Adipose tissue (tissue), 3 donors: Measurements from ENCODE around the gene MRPS11. TPM values are rescaled to one million over a fixed set of nuclear protein-coding genes. Genes with fewer than 3 reads are reported as not detected.
"Not testable (repeated sequence)": the region's sequence is repeated elsewhere in the genome, so short reads cannot be mapped to it uniquely, and the experiment has no call there.

Source experiments
- H3K27ac ChIP-seq: one replicate; pipeline ENCODE4 v1.5.1; 2013; ENCODE audit warnings: low read depth, low read length
- WGBS, 3 donors: extraction: QIAGEN DNeasy Blood & Tissue Kit; methylation state at CpG; one replicate each; pipeline ENCODE4 v1.1.7; 2013; 5-methylcytosine and 5-hydroxymethylcytosine counted together
- polyA plus RNA-seq, 3 donors: library from polyadenylated mRNA; stranded (reverse); fragments of 200-250 nt; gene quantifications; one replicate each; pipeline ENCODE4 v1.2.3, GENCODE V29; 2013
- donor health status: healthy with polysubstance abuse.
- donor health status: Bipolar disorder and iron deficiency.
- donor health status: healthy.

MRPS11 gene
- 10 to 100 TPM; 31.3 to 66.7 (median 38.0) TPM for polyA plus RNA-seq

DNA sequence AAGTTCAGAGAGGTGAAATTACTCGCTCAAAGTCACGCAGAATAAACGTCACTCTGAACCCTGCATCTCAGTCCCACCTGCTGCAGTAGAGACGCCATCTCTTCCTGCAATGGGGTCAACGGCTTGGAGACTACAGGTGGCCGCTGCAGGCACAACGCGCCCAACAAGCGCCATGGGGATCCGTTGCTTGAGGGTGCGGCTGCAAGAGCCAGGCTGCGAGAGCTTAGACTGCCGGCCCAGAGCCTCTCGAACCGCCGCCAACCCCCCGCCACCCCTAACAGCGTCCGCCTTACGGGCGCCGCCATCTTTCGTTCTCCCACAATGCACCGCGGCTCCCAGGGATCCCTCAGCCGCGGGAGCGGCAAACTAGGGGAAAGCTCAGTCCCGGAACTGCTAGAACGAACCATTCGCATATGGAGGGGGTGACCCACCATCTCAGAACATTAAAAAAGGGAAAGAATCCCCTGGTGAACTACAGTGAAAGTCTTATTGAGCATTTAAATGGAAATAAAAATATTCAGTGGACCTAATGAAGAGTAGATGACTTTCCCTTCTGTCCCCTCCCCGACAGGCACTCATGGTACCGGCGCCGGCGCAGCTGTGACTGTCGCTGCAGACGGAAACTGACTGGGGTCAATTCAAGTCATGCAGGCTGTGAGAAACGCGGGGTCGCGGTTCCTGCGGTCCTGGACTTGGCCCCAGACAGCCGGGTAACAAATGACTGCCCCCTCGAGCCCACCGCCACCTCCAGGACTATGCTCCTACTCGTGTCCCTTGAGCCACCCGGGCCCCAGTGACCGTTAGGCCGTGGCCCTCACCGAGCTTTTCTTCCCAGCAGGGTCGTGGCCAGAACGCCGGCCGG is at the start of gene MRPS11, which contains the start of gene MRPL46:
Gene MRPS11 (plus strand): TSS at position 636 of the 862 bp plus-strand sequence. CDS start 10 bp downstream, at position 646.
Gene MRPL46 (minus strand): TSS at position 316 of the 862 bp plus-strand sequence. CDS start 11 bp downstream, at position 305.
- H3K27ac ChIP-seq, result no peak within 1 kb of the TSS
- WGBS, 3 donors, result 0% methylated on average over 55 of the region's 55 CpGs

DNA sequence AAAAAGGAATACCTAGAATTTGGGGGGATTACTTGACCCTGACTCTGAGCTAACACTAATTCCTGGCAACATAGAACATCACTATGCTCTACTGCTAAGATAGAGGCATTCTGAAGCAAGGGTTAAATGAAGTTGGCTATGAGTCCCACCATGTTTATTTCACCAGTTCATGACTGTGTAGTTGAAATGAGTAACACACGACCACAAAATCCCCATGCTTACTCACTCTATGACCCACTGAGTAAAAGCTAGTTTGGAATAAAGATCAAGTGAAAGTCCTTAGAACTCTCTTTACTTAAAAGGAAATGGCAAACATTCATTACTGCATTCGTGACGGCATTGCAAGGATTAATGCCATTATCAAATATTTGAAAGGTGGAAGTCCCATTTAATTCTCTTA is 47.7 kb upstream of the MRPS11 start:
- H3K27ac ChIP-seq, result no peak overlapping the region
- 39 to 69% (median 61%) methylated on average over 3 of the region's 3 CpGs for WGBS, 3 donors

DNA sequence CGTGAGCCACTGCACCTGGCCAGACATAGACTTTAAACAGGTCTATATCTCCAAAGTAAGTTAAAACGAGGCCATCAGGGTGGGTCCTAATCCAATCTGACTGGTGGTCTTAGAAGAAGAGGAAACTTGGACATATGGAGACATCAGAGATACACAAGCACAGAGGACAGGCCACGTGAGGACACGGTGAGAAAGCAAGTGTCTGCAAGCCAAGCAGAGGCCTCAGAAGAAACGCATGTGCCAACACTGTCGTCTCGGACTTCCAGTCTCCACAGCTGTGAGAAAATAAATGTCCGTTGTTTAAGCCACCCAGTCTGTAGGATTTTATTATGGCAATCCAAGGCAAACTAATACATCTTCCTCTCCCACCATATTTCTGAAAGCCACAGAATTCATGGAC is 44.2 kb upstream of the MRPS11 start:
- 71 to 88% (median 85%) methylated on average over 8 of the region's 8 CpGs for WGBS, 3 donors
- no peak overlapping the region for H3K27ac ChIP-seq

DNA sequence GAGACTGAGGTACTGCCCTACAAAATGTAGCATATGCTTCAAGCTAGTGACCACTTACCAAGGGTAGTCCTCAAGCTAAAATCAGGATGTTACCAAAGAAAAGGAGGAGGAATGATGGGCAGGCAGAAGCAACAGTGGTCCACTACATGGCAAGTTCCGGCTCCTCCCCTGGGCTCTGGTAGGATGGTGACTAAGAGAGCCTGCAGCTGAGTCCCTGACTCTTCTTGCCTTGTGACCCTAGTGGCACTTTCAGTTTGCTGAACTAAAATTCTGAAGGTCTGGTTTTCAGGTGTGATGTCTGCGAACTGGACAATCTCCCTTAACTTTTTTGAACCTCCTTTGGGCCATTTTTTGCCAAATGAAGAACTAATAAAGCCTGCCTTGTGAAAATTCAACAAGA is 41.2 kb upstream of the MRPS11 start:
- WGBS, 3 donors, result 59 to 78% (median 70%) methylated on average over 2 of the region's 2 CpGs
- no peak overlapping the region for H3K27ac ChIP-seq

DNA sequence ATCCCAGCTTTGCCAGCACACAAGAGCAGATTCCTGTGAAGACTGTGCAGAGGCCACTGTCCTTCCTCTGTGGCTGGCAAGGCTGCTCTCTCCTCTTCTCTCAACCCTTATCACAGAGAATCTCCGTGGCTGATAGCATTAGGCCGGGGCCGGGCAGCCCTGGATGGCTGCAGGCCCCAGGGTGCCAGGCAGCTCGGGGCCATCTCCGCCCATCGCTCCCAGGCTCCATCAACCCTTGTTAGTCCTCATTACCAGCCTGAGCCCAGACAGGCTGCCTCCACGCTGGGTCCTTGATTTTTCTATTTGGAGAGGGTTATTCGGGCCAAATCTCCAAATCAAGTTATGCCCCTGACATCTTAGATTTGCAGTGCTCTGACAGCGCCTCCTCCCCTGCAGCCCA is 39.5 kb upstream of the MRPS11 start:
- WGBS, 3 donors, result 40 to 61% (median 57%) methylated on average over 9 of the region's 9 CpGs
- H3K27ac ChIP-seq, result no peak overlapping the region

DNA sequence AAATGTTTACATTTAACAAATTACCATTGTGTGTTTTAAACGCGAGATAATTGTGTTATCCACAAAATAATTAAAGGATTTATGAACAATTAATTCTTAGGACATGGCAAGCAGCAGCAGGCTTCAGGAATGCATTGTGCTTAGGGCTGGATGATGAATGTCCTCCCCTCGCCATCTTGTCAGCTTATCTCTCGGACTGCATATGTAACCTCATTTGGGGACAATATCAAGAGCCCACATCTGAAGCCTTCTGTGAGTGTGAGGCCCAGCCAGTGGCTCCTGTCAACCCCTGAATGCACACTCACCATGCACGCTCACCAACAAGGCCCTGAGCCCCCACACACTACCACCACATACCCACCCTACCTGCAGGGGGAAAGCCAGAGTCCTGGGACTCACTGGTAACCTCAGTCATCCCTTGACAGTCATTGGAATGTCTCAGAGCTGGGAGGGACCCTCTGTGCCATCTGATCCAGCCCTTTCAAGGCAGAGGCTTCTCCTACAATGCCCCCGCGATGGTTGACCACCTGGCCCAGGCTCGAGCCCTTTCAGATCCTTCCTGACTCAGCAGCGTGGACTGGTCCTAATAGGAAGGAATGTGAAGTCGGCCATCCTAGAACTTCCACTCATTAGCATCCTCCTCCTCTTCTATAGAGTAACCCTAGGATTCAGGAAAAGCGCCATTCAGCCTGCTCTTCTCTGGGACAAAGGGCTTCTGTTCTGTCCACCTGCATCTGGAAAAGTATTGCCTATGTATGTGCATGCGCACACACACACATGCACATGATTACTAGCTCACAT is 38.5 kb upstream of the MRPS11 start:
- no peak overlapping the region for H3K27ac ChIP-seq
- WGBS, 3 donors, result 57 to 82% (median 81%) methylated on average over 12 of the region's 12 CpGs

DNA sequence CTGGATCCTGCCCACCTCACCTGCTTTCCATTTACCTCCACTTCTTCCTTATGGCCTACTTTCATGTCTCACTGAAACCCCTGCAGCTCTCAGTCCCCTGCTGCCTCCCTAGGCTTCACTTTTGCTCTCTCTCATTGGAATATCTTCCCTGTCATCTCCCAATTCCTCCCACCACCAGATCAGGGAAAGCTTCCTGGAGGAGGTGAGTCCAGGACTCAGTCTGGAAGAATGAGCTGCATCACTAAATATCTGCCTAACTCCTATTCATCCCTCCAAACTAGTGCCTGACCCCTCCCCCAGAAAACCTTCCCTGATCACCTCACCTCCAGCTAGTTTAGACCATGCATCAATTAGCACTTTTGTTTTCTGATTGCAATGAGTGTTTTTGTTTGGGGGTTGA is 37.5 kb upstream of the MRPS11 start:
- H3K27ac ChIP-seq, result no peak overlapping the region

DNA sequence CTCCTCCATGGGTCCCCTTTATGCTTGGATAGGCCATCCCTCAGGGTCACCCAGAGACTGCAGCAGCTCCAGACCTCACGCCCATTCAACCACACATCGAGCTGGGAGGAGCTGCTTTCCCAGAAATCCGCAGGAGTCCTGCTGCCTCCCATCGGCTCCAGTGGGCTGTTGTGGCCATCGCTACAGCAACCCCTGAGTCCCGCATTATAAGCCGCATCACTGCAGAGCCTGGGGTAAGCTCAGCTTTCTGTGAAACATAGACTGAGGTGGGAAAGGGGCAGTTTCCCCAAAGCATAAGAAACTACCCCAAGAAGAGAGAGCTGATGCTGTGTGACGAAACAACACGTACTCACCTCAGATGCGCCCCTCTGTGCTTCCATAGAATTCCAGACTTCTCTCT is 36.1 kb upstream of the MRPS11 start:
- 66 to 85% (median 80%) methylated on average over 10 of the region's 10 CpGs for WGBS, 3 donors
- H3K27ac ChIP-seq, result no peak overlapping the region

DNA sequence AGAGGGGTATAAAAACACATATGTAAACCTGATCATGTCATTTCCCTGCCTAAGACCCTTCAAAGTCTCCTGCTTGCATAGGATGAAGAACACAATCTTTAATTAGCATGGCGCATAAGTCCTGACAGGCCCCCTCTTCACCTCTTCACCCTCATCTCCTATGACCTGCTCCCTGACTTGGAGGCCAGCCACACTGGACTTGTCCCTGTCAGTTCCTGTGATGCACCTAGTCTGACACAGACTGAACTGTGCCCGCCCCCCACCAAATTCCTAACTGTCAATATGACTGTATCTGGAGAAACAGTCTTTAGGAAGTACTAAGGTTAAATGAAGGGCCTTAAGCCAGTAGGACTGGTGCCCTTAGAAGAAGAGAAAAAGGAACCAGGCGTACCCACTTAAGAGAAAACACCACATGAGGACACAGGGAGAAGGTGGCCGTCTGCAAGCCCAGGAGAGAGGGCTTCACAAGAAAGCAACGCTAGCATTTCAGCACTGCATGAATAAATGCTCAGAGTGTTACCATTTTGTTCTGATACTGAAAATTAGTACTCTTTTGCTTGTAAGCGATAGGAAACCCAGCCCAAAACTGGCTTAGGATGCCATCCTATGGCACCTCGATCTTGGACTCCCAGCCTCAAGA is 34.3 kb upstream of the MRPS11 start:
- 74 to 84% (median 82%) methylated on average over 7 of the region's 7 CpGs for WGBS, 3 donors
- no peak overlapping the region for H3K27ac ChIP-seq

DNA sequence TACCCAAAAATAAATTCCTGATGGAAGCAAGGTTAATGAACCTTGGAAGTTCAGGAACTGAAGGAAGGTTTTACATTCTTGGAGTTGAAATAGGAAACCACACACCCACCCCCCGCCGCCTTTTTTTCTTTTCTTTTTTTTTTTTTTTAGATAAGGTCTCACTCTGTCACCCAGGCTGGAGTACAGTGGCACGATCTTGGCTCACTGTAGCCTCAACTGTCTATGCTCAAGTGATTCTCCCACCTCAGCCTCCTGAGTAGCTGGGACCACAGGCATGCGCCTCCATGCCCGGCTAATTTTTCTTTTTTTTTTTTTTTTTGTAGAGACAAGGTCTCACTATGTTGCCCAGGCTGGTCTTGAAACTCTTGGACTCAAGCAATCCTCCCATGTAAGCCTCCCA is 33.4 kb upstream of the MRPS11 start:
- WGBS, 3 donors, result 68 to 83% (median 73%) methylated on average over 5 of the region's 5 CpGs
- H3K27ac ChIP-seq, result not testable (repeated sequence)

DNA sequence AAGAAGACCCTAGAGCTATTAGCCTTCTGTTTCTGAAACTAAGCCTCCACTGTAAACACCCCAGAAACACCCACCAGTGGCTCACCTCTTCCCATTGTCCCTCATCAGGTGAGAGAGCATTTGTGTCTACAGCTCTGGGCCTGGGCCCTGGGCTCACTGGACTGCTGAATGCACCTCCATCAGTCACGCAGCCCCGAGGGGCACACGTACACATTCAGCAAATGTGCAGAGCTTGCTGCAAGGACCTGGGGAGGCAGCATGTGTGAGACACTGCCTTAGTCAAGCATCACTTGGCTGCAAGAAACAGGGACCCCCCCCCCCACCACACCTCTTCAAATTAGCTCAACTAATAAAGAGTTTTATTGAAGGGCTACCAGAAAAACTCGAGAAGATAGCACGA is 29.3 kb upstream of the MRPS11 start:
- H3K27ac ChIP-seq, result no peak overlapping the region
- WGBS, 3 donors, result 68 to 80% (median 69%) methylated on average over 5 of the region's 5 CpGs

DNA sequence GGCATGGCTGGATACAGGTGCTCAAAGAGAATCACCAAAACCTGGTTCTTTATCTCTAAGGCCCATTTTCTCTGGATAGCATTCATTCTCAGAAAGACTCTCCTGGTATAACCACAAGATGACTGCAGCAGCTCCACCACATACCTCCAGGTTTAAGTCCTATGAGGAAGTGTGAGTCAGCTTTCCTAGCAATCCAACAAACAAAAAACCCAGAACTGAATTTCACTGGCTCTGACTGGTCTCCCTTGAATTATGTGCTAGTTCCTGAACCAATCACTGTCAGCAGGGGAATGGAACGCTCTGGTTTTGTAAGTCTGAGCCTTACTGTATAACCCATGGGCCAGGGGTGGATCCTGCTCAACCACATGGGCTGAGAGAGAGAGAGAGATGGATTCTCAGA is 27.5 kb upstream of the MRPS11 start:
- 57 to 77% (median 72%) methylated on average over 1 of the region's 1 CpG for WGBS, 3 donors
- H3K27ac ChIP-seq, result no peak overlapping the region

DNA sequence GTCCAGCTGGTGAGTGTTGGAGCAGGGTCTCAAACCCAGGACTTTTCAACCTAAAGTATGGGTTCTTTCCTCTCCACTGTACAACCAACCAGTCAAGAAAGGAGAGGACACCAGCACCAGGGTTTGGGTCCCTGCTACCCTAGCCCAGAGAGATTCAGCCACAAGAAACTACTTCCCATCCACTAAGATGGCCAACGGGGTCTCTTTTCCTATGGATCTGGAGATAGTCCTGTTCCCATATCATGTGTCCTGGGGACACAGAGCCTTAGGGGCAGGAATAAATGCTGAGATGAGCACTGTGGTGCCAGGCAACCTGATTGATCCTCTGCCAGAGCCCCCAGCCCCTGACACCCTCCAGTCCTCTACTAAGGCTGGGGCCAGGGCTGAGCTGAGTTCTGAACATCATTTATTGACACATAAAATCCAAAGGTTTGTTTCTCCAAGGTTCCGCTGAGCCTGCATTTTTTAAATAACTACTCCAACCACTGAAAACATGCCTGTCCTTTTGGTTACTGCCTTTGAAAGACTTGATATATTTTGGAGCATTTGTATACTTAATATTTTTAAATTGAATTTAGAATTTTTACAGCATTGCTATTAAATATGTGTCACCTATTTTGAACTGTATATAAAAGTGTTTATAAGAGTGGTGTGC is 26.3 kb upstream of the MRPS11 start:
- WGBS, 3 donors, result 63 to 85% (median 85%) methylated on average over 2 of the region's 2 CpGs
- no peak overlapping the region for H3K27ac ChIP-seq

DNA sequence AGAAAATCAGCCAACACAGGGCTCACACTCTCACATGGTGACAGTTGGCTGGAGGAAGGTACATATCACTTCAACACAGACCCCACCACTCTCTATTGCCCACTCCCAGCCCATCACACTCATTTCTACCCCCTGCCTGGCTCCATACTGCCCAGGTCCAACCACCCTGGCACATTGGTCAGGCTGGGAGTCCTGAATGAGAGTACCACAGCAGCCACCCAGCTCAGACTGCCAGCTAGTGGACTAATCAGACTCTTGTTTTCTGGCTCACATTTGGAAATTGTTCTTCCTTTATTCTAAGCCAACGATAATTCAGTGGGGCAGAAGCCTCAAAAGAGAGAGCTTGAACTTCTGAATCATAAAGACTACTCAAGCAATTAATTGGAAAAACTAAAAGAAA is 20.3 kb upstream of the MRPS11 start:
- no peak overlapping the region for H3K27ac ChIP-seq
- 52 to 70% (median 63%) methylated on average over 1 of the region's 1 CpG for WGBS, 3 donors

DNA sequence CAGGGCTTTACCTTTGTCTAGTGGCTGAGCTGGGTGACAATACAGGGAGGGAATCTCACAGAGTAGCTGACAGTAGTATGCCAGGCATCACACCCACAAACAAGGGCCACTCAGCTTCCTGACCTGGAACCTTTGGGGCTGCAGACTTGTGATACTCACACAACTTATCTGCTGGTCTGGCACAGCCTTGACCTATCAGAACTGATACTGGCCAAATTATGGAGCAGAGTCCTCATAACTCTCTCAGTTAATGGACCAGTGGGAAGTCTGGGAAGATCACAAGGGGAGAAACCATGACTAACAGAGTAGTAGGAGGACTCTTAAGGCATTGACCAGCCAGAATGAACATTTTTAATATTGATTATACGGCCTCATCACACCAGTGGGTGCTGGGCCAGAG is 19.8 kb upstream of the MRPS11 start:
- WGBS, 3 donors, result 71 to 84% (median 83%) methylated on average over 1 of the region's 1 CpG
- H3K27ac ChIP-seq, result no peak overlapping the region

DNA sequence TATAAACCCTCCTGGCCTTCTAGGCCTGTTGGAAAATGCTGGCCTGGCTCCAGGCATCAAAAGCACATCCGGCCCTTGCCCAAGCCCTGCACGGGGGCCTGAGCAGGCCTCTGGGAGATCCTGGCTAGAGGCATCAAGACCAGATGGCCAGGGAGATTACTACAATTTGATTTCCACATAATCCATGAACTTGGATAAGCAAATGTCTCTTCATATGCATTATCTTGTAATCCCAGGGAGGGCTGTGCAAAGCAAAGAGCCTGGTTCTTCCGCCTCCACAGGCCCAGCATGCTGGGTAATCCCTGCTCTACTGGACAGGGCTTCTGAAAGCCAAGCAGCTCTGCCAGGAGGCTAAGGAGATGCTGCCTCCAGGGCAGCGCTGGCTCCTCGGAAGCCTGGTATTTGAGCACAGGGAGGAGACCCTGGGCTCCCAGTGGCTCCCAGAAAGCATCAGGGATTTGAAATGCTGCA is 18.5 kb upstream of the MRPS11 start:
- no peak overlapping the region for H3K27ac ChIP-seq
- WGBS, 3 donors, result 69 to 82% (median 80%) methylated on average over 5 of the region's 5 CpGs

DNA sequence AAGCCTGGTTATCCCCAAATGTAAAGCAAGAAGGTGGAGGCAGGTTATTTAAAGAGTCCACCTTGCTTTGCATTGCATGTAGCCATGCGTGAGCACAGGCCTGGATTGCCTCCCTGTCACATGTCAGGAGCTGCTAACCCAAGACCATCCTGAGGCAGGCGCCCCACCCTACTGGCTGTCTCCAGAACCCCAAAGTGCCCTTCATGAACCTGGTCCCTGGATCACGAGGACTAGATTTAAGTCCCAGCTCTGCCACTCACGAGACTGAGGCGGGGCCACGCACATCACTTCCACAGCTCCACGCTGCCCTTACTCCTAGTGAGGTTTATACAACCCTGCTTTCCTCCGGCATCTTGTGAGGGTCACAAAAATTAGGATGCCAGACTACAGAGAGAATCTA is 17.9 kb upstream of the MRPS11 start:
- 84 to 93% (median 87%) methylated on average over 8 of the region's 8 CpGs for WGBS, 3 donors

DNA sequence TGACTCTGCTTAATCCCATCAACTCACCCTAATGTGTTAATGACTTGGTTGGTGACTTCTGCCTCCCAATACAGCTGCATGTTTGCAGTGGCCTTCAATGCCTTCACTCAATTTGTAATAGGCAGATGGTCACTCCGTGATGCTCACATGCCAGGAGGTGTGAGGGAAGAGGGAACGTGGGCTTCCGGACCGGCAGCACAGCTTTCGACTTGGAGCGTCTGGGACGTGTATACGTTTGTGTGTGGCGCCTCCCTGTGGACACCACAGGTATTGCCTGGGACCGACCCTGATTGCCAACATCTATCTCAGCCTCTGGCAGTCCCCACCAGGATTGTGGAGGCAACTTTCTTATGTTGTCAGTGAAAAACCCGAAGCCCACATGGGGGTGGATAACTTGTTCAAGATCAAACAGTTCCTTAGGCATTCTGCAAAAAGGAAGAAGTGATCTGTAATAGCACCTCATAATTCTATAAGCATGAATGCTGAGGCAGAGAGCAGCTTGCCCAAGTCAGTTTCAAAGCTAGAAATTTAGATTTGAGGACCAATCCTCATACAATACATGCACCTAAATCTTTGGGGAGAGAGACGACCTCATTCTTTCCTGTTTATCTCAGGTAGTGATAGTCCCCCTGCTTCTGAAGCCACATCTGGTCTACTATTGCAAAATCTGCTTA is 17.2 kb upstream of the MRPS11 start:
- no peak overlapping the region for H3K27ac ChIP-seq
- 3 to 5% (median 4%) methylated on average over 12 of the region's 12 CpGs for WGBS, 3 donors

More for the DNA sequence above, 17.9 kb upstream of the MRPS11 start:
- no peak overlapping the region for H3K27ac ChIP-seq
